ENCODE data around the gene FKBP15.
"Not testable (repeated sequence)": the region's sequence is repeated elsewhere in the genome, so short reads cannot be mapped to it uniquely, and the experiment has no call there.

FKBP15 gene

DNA sequence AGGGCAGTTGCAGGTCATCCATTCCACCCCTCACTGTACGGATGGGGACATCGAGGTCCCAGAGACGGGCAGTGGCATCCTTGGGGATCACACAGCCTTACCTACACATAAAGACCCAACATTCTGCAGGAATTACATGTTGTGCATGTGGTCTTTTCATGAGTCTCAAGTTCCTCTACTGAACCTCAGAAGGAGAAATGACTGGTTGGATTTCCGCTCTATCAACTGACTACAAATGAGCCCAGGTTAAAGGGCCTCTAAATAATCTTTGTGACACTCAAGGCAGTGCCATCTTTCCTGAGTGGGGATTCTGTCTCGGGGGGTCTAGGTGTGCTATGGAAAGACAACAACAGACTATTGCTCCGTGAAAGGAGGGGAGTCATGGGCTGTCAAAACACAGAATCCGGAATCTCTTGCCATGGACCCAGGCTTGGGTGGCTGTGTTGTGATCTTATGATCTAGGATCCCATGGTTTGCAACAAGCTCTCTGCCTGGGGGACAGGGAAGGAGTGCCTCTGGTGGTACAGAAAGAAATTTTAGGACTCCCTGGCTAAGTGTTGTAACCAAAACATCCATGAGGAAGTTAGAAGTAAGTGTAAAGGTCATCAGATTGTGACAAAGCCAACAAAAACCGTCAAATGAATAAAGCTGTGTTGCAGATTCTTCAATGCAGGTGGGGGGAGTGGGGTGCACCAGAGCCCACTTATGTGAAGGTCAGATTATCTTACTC lies 72.1 kb downstream of the FKBP15 start:
- no peak for DNase-seq

DNA sequence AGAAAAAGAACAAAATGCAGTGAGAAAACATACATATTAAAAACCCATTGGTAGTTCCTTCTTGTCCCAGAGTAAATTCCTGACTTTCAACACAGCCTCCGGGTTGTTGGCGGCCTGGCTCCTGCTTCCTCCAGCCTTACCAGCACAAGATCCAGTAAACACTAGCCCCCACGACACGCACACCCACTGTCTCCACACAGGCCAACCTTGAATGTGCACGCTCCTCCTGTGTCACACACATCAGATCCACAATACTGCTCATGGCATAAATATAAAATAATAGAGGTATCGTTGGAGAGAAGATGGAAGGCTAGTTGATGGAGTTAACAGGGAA lies 72.7 kb downstream of the FKBP15 start:
- DNase-seq: no peak

DNA sequence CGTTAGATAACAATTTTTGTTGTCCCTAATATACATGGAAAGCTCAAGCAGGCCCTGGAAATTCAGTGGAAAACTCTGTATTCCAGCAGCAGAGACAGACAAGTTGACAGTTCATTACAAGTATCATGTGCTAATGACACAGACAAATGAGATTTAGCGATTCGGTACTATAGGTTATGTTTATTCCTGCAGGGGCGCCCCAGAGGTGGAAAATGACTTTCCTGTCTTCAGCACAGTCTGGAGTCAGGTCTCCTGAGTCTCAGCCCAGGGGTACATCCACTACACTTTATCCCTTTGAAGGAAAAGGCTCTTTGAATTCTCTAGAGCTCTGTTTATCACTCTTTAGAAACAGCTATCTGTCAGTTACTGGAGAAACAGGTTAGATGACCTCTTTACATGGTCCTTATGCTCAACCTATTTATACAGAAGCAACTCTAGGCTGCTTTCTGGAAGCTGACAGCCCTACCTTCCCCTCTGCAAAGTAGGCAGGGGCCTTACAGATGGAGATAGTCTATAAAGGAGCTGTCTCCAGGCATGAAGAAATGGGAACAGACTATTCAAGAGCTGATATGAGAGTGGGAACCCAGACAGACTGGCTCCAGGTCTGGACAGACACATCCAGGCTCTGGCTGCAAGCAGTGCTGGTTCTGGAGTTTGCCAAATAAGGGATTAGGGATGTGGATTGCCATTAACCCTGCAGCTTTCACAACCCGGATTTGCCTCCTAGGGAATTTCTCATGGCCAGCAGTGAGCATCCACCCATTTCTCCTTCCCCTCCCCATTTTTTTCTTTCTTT lies 77.4 kb downstream of the FKBP15 start:
- no peak for DNase-seq

DNA sequence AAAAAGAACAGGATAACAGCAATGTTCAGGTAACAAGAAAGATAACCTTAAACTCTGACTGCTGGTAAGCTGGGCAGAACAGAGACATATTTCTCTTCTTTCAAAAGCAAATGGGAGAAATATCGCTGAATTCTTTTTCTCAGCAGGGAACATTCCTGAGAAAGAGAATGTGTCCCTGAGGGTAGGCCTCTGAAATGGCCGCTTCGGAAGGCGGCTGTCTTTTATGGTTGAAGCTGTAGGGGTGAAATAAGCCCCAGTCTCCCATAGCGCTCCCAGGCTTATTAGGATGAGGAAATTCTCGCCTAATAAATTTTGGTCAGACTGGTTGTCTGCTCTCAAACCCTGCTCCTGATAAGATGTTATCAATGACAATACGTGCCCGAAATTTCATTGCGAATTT lies 80.2 kb downstream of the FKBP15 start:
- DNase-seq: not testable (repeated sequence)

DNA sequence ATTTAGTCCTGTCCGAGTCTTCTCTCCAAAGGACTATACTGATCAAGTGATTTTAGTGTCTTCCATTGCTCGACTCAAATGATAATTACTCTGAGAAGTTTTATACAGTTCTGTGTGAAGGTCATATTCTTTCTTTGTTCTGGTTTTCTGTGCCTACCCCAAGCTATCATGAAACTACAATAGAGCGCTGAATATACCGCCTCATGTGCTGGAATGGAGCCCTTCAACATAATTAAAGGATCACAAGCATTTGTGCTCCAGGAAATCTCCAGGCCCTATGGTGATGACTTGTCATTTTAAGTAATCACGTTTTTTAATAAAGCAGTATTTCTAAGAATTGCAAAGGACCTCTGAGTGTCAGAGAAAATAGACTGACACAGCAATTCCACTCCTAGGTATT lies 81.1 kb downstream of the FKBP15 start:
- no peak for DNase-seq

DNA sequence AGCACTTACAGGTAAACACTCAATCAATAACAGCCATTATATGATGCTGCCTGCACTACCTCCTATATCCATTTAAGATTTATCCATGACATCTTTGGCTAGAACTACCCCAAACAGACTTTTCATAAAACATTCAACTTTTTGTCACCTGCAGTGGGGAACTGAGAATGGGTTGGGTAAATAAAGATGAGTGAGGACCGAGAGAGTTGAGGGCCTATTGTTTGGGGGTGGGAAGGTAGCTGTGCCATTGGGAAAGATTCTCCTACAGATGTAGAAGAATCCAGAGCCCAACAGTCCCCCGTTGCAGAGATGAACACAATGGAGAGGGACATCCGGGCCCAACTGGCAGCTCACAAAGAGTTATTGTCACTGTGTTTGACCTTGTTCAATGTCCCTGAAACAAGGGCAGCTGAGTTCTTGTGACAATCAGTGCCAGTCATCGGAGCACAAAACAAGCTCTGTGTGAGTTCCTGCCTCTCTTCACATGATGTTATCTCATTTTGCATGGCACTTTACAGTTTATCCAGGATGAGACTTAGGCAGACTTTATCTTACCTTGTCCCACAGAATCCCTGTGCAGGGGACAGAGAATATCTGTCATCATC lies 81.8 kb downstream of the FKBP15 start:
- no peak for DNase-seq

DNA sequence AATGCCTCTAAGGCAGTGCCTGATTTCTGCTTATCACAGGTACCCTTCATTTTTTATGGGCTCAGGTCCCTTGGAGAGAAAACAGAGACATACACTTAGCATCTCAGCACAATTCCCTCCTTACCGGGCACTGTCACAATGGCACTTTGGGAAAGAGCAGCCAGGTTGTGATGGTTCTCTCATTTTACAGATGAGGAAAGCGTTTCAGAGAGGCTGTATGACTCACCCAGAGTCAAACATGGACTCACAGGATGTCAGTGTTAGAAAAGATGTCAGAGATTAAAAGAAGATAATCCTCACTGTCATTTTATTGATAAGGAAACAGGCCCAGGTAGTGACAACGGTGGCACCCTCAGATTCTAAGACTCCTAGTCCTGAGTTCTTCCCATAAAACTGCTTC lies 82.3 kb downstream of the FKBP15 start:
- no peak for DNase-seq

DNA sequence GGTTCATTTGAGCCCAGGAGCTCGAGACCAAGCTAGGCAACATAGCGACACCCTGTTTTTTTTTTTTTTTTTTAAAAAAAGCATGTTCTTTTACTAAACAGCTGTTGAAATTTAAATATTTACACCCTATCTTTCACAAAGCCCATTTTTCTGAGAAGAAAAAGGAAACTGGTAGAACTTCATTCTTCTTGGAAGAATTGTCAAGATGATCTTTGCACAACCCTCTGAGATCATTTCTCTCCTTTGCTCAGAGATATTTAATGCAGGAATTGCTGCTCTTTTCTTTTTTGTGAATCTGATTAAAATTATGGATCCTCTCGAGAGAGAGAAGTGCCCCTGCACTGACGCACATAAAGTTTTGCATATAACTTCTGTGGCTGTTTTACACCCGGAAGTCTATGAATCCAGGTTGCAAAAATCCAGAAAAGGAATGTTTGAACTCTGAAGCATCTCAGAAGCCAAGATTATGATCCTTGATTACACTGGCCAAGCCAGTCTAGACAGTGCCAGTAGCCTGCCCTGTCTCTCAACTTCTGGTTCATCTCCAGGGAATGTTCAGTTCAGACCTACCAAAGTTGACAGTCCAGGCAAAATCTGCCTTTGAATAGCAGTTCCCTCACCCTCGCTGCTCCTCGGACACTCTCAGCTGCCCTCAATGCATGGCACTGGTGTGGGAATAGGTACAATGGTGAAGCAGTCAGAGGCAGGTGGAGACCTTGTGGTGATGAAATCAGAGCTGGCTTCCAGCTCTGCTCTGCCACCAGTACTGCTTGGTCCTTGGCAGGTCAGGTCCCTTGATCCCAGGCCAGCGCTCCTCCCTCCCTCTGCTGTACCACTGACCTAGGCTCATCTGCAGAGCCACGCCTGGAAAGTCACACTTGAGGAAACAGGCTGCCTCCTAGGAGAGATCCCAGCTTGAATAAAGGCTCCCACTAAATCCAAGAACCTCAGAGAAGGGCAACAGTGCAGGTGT lies 83.6 kb downstream of the FKBP15 start:
- DNase-seq: no peak

DNA sequence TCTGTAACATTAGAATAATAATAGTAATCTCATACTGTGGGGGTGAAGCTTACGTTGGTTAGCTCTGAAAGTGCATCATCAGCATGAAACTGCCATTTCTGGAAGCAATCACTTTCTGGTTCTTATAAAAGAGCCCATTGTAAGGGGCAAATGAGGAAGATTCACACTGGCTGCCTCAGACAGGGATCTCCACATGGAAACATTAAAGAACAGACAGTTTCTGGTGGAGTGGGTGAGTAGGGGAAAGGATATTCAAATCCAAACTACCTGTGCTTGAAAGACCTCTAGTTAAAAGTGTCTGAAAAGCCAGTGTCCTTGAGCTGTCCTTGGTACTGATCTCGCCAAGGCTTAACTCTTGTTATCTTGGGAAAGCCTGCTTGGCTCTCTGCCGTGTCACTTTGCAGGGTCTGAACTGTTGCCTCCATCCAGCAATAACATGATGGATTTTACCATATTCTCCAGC lies 89.4 kb downstream of the FKBP15 start:
- no peak for DNase-seq

DNA sequence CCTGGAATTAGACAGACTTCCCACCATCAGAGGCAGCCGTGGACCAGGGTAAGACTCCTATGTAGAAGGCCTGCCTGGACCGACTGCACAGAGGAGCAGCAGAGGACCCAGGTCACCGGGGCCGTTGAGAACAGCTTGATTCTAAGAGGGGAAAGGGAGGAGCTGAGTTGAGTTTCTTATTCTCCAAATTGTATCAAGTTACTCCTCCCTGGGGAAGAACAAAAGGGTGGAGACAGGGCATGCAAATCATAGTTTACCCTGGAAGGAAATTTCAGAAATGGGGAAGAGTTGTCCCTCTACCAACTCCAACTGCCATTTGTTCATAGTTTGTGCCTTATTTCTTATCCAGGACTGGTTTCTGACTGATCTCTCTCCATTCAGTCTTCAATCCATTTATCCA lies 91.2 kb downstream of the FKBP15 start:
- DNase-seq: no peak

DNA sequence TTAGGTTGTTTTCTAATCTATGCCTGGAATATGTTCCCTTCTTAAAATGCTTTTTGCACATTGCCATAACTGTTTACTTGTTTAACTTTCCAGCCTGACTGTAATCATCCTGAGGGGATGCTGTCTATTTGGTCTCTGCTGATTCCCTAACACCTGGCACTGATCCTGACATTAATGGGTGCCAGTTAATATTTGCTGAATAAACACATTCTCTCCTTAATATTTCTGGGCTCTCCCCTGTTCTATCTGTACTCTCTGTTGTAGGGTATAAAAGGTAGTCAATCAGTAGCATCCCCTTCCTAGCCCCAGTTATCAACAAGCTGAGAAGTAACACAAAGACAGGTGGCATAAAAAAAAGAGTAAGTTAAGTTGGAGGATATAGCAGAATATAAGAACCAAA lies 91.6 kb downstream of the FKBP15 start:
- DNase-seq: no peak

DNA sequence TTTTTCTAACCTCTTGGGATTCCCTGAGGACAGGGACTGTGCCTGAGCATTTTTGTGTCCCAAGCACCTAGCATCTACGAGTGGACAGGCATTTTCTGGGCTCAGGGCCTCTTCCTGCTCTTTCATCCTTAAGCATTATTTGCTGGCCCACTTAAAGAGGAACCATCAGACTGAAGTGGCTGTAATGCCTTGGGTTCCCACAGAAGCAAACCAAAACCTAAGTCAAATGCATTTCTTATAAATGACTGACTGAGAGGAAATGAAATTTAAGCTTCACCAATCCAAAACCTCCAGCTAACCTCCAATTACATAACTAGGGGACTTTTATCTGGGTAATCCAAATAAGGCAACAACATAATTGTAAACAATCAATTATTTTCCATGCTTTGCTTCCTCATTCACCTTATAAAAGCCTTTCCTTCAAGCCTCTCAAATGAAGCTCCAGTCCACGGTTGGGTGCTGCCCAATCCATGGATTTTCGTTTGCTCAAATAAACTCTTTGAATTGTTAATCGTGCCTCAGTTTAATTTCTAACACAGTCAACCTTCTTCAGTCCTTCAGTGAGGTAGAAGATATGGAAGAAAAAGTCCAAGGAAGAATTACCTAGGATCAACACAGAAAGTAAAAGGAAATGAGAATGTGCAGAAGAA lies 95.6 kb downstream of the FKBP15 start:
- no peak for DNase-seq

DNA sequence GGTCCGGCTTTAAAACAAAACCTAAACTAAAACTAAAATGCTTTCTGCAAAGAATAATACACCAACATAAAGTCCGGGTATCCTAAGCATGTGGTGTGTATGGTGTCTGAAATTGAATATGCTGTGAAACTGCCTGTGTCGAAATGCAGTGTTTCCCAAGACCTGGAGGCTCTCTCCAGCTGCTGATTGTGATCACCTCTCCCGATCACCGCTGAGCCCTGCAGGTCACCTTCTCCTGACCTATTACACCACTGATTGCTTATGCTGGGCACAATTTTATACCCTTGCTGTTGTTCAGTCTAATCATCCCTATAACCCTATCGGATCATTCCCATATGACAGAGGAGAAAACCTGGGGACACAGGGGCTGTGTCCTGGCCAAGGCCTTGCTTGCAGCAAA lies 102.2 kb downstream of the FKBP15 start:
- not testable (repeated sequence) for DNase-seq
